Heart left ventricle (tissue), 13 donors: ENCODE measurements around the gene LRPAP1.
"Not testable (repeated sequence)": the region's sequence is repeated elsewhere in the genome, so short reads cannot be mapped to it uniquely, and the experiment has no call there.

Experiments used
- CTCF ChIP-seq, 12 donors: fragments of 200-600 bp; sonication (generic) in 4 of 12; IDR thresholded peaks; one replicate each; pipeline versions ENCODE4 v1.5.0 to v1.8.0; 2018 to 2022; ENCODE audit warnings: antibody characterized with exemption in 12 of 12, mild to moderate bottlenecking in 5 of 12
- POLR2A ChIP-seq, 2 donors: fragments of 450-650 bp; IDR thresholded peaks; one replicate each; pipeline ENCODE4 v1.6.1; 2017; ENCODE audit warnings: antibody characterized with exemption in 2 of 2, mild to moderate bottlenecking in 2 of 2, moderate library complexity in 2 of 2
- donor health status: ischemic (EF 13 %, LVEDD 7.1; RV severe dilation, severe dysfunction).
- donor health status: DM: no; HTN: yes; CAD: no.
- donor health status: DM: no; HTN: no; CAD: no.
- donor health status: ischemic (EF 25% LVEDD 6.9; RV normal size, moderate dysfunction).
- donor health status: ischemic (EF 25% LVEDD 5.7; RV mildly dilated, moderate dysfunction).
- donor health status: ischemic (EF 35%, LVEDD 5.7; RV mildly dilated, moderate dysfunction).
- donor health status: nonischemic (EF 11% LVEDD 7.7; RV severe dilation, severe dysfunction).
- donor health status: DM: yes; HTN: yes; CAD: no.
- donor health status: PGD.
- donor health status: ischemic (EF 29% LVEDD 5.4; RV normal size, mild dysfunction).
- donor health status: nonischemic (EF 23%, LVEDD 6.1; RV moderate dilation, normal function).

GRCh38 chr4:3574865-3575264 is 42.6 kb upstream of the LRPAP1 start:
- TF ChIP-seq CTCF, POLR2A (IDR thresholded peaks at IDR 0.05): not testable (repeated sequence)
